Bone marrow (tissue), 2 donors: Measurements from ENCODE around the gene PGAP3.

Source experiments
- DNase-seq, 2 donors: peaks; one replicate each; lab custom pipeline; 2025; lab: John Stamatoyannopoulos, UW

PGAP3 gene

GRCh38 chr17:39659279-39660010 lies 28.4 kb downstream of the PGAP3 start:
- DNase-seq, result no peak

GRCh38 chr17:39658760-39659159 lies 29.1 kb downstream of the PGAP3 start:
- no peak for DNase-seq

- DNase-seq, result no peak
Measured at GRCh38 chr17:39658346-39658745, 29.5 kb downstream of the PGAP3 start.

GRCh38 chr17:39655105-39655504 lies 32.8 kb downstream of the PGAP3 start:
- DNase-seq, result no peak

- peak in 1 of 2 donors; percentile 31 for DNase-seq
Measured at GRCh38 chr17:39653662-39654331, 34.1 kb downstream of the PGAP3 start.

GRCh38 chr17:39653316-39653661 lies 34.6 kb downstream of the PGAP3 start:
- no peak for DNase-seq

GRCh38 chr17:39652587-39653315 lies 35.1 kb downstream of the PGAP3 start:
- DNase-seq, result no peak

- DNase-seq, result no peak
Measured at GRCh38 chr17:39651923-39652586, 35.8 kb downstream of the PGAP3 start.

- DNase-seq, result no peak
Measured at GRCh38 chr17:39650121-39650579, 37.7 kb downstream of the PGAP3 start.

- DNase-seq, result no peak
Measured at GRCh38 chr17:39648616-39649366, 39.1 kb downstream of the PGAP3 start.

GRCh38 chr17:39647256-39647655 lies 40.6 kb downstream of the PGAP3 start:
- no peak for DNase-seq

GRCh38 chr17:39643271-39643670 lies 44.6 kb downstream of the PGAP3 start:
- peak in 1 of 2 donors; percentile 12 for DNase-seq

- DNase-seq, result no peak
Measured at GRCh38 chr17:39642291-39643074, 45.4 kb downstream of the PGAP3 start.

GRCh38 chr17:39641883-39642282 lies 46.0 kb downstream of the PGAP3 start:
- DNase-seq, result no peak

- DNase-seq, result no peak
Measured at GRCh38 chr17:39641097-39641496, 46.8 kb downstream of the PGAP3 start.

- DNase-seq, result no peak
Measured at GRCh38 chr17:39640591-39641031, 47.2 kb downstream of the PGAP3 start.

- no peak for DNase-seq
Measured at GRCh38 chr17:39639566-39640458, 48.0 kb downstream of the PGAP3 start.

- no peak for DNase-seq
Measured at GRCh38 chr17:39639043-39639442, 48.8 kb downstream of the PGAP3 start.

GRCh38 chr17:39638317-39638716 lies 49.5 kb downstream of the PGAP3 start:
- DNase-seq, result no peak
